ENCODE measurements around the gene RCHY1. TPM values are rescaled to one million over a fixed set of nuclear protein-coding genes. Genes with fewer than 3 reads are reported as not detected.

The RCHY1 gene
- total RNA-seq, 1 experiment from 2014 or later: 47.6 TPM

DNA sequence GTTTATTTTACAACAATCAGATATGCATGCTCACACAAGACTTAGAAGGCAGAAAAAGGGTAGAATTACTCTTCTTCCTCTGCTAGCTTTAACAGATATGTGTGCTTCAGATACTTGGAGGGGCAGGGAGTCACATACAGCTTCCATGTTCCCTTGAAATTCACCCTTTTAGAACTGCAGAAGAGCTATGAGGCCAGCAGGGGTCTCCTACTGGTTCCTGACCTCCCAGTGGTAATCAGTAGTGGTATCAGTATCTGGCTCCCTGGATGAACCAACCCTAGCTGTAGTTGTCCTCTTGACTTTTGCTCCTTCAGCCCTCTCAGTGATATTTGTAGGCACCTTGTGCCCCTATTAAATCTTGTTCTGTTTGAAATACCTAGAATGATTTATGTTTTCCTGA, 81.5 kb downstream of the RCHY1 start:
- DNase-seq (ENCODE audit: low read depth): peak; percentile 37

DNA sequence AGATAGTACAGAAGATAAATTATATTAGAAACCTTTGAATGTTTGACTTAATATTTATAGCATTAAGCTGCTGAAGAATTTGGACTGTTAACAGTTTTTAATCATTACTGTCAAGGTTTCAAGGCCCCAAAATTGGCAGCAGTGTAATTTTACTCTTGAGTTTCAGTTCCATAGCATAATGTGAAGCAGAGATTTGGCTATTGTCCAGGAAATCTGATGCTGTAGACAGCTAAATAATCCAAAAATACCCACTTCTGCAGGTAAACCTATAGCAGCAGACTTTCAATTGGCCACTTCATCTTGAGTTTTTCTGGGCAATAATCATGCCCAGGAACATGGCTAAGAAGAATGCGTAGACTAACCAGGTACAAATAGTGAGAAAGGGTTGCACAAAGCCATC, 85.0 kb downstream of the RCHY1 start:
- DNase-seq (ENCODE audit: low read depth): no peak

Other genes with a start within 250 kb of the RCHY1 start
- gene THAP6, start 70 bp upstream of the RCHY1 start, total RNA-seq (2014; rRNA removed; shearing (Covaris generic)): 9.8 and 12.2 TPM in 2 replicates
- gene ODAPH, start 41.7 kb upstream of the RCHY1 start, total RNA-seq (2014; rRNA removed; shearing (Covaris generic)): not detected in 2 replicates
- 0.03 TPM in 1 of 2 replicates, not detected in the other for gene CDKL2, start 116.1 kb upstream of the RCHY1 start, total RNA-seq (2014; rRNA removed; shearing (Covaris generic))
- gene G3BP2, start 159.0 kb upstream of the RCHY1 start, total RNA-seq (2014; rRNA removed; shearing (Covaris generic)): 86.0 and 115 TPM in 2 replicates
- gene USO1, start 210.2 kb upstream of the RCHY1 start, total RNA-seq (2014; rRNA removed; shearing (Covaris generic)): 60.8 and 68.3 TPM in 2 replicates